ENCODE measurements around the gene MED13.
"Not testable (repeated sequence)": the region's sequence is repeated elsewhere in the genome, so short reads cannot be mapped to it uniquely, and the experiment has no call there.

Gene MED13

DNA sequence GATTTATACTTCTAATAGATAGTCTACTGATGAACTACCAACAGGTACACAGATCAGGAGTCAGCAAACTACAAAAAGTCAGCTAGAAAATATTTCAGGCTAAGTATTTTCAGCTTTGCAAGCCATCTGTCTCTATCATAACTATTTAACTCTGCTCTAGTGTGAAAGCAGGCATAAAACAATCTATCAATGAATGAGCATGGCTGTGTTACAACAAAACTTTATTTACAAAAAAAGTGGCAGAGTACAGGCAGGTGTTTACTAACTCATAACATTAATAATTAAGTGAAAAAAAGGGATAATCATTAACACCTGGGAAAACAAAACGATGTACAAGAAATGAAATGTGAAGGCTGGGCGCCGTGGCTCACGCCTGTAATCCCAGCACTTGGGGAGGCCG lies 15.8 kb downstream of the MED13 start:
- DNase-seq = no peak

DNA sequence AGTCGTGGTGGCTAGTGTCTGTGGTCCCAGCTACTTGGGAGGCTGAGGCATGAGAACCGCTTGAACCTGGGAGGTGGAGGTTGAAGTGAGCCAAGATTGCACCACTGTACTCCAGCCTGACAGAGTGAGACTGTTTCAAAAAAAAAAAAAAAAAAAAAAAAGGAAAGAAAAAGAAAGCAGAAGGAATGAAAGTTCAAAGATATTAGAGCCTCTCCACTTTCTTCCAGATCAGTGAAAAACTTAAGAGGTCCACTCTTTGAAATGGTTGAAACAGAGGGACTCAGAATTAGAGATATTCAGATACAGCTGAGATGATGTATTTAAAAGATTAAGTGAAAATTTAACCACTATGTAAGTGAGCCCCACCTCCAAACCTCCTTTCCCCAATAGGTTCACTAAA lies 16.8 kb downstream of the MED13 start:
- DNase-seq = no peak

GRCh38 chr17:62045517-62045916 lies 19.6 kb downstream of the MED13 start:
- no peak for DNase-seq

- DNase-seq = no peak
These were observed 20.0 kb downstream of the MED13 start for GRCh38 chr17:62045109-62045508.

- DNase-seq = no peak
These were observed 21.5 kb downstream of the MED13 start for GRCh38 chr17:62043602-62044001.

GRCh38 chr17:62043140-62043539 lies 21.9 kb downstream of the MED13 start:
- no peak for DNase-seq

DNA sequence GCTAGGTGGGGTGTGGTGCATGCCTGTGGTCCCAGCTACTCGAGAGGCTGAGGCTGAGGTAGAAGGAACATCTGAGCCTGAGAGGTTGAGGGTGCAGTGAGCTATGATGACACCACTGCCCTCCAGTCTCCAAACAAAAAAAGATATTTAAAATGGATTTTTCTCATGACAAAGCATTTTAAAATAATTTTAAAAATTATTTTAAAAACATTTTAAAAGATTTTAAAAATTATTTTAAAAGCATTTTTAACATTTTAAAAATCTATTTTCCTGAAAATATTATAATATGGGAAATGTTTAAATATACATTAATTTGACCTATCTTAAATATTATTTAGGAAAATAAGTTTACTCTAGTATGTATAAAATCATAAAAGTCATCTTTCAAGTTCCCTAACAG lies 26.8 kb downstream of the MED13 start:
- DNase-seq = no peak

- no peak for DNase-seq
These were observed 31.8 kb downstream of the MED13 start for GRCh38 chr17:62033317-62033716.

- DNase-seq = no peak
These were observed 32.6 kb downstream of the MED13 start for GRCh38 chr17:62032480-62032879.

DNA sequence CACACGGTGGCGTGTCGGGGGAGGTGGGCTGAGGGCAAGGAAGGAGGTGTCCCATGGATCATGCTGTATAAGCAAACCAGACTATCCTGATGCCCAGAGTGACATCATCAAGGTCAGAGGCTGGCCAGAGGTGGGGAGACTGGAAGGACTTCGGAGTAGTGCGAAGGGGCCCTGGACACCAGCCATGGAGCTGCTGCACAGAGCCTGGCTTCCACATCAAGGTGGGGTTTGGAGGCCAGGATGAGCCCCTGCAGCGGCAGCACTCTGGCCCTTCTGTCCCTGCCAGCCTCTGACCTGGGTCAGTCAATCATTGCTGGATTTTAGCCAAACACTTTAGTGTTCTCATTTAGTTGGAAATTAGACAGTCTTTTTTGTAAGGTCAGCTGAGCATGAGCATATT lies 34.8 kb downstream of the MED13 start:
- no peak for DNase-seq

DNA sequence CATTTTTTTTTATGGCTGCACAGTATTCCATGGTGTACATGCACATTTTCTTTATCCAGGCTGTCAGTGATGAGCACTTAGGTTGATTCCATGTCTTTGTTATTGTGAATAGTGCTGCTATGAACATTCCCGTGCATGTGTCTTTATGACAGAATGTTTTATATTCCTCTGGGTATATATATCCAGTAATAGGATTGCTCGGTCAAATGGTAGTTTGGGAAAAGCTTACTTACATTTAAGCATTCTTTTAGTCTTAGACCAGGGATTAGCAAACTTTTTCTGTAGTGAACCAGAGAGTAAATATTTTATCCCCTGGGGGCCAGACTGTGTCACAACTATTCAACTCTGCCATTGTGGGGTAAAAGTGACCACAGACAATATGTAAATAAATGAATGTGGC lies 40.2 kb downstream of the MED13 start:
- DNase-seq = no peak

- DNase-seq = no peak
These were observed 47.2 kb downstream of the MED13 start for GRCh38 chr17:62017912-62018311.

DNA sequence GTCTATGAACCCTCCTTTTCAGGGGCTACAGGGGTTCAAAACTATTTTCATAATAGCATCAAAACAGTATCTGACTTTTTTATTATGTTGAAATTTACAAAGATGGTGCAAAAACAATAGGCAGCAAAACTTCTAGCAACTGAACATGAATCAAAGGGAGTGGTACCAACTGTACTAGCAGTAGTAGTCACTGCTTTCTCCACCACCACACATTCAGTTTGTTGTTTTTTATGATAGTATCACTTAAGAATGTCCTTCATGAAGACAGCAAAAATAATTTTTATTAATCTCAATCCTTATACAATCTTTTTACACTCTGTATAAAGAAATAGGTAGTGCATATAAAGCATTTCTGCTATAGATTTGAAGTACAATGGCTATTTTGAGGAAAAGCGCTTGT lies 47.6 kb downstream of the MED13 start:
- DNase-seq = no peak

DNA sequence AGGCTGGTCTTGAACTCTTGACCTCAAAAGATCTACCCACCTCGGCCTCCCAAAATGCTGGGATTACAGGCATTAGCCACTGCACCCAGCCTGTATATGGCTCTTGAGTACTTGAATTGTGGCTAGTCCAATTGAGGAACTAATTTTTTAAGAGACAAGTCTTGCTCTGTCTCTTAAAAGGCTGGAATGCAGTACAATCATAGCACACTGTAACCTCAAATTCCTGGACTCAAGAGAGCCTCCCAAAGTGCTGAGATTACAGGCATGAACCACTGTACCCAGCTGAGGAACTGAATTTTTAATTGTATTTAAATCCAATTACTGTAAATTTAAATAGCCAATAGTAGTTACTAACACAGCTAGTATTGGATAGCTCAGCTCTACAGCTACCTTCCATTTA lies 50.6 kb downstream of the MED13 start:
- no peak for DNase-seq

DNA sequence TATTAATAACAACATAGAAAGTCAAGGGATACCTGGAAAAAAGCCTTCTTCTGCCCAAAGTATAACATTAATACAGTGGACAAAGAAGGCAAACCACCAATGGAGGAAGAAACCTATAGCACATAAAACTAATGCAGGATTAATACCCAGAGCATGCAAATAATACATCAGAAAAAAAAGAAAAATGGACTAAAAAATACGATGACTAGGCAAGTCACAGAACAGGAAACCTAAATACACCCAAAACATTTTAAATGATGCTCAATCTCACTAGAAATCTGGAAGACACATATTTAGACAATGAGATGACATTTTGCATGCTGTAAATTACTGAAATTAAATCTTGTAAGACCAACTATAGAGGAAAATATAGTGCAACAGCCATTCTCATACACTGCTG lies 55.9 kb downstream of the MED13 start:
- no peak for DNase-seq

GRCh38 chr17:62008294-62008693 lies 56.8 kb downstream of the MED13 start:
- no peak for DNase-seq

GRCh38 chr17:62004388-62004787 lies 60.7 kb downstream of the MED13 start:
- no peak for DNase-seq

DNA sequence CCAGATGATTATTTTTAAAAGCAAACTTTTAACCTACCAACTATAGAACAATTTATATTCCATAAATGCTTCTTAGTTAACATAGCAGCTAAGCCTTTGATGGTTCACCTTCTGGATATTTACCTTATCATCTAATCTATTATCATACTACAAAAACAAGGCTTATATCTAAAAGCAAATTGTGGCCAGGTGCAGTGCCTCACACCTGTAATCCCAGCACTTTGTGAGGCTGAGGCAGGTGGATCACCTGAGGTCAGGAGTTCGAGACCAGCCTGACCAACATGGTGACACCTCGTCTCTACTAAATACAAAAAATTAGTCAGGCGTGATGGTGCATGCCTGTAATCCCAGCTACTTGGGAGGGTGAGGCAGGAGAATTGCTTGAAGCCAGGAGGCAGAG lies 61.9 kb downstream of the MED13 start:
- not testable (repeated sequence) for DNase-seq

GRCh38 chr17:62001105-62001504 lies 64.0 kb downstream of the MED13 start:
- DNase-seq = no peak

- DNase-seq = no peak
These were observed 64.9 kb downstream of the MED13 start for GRCh38 chr17:62000186-62000585.

DNA sequence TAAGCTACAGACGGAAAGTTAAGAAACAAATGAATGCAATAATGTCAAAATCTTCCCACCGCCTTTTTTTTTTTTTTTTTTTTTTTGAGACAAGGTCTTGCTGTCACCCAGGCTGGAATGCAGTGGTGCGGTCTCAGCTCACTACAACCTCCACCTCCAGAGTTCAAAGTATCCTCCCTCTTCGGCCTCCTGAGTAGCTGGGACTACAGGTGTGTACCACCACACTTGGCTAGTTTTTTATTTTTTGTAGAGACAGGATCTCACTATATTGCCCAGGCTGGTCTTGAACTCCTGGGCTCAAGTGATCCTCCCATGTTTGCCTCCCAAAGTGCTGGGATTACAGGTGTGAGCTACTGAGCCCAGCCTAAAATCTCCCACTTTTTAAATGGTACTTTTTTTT lies 66.5 kb downstream of the MED13 start:
- DNase-seq = not testable (repeated sequence)

DNA sequence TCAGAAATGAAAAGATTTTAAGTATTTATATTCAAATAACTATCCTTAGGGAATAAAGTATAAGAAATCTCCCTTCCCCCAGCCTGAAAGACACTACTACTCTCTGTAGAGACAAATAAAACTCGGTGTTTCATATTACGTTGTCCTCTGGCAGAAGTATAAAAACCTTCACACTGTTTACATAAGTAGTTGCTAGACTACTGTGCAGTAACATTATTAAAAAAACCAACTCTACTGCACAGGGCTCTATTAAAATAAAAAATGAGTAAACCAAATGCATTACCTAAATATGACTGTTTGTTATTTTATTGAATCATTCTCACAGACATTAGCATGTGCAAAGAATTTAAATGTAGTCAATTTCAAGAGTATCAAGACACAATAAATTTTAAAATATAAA lies 67.4 kb downstream of the MED13 start:
- no peak for DNase-seq

DNA sequence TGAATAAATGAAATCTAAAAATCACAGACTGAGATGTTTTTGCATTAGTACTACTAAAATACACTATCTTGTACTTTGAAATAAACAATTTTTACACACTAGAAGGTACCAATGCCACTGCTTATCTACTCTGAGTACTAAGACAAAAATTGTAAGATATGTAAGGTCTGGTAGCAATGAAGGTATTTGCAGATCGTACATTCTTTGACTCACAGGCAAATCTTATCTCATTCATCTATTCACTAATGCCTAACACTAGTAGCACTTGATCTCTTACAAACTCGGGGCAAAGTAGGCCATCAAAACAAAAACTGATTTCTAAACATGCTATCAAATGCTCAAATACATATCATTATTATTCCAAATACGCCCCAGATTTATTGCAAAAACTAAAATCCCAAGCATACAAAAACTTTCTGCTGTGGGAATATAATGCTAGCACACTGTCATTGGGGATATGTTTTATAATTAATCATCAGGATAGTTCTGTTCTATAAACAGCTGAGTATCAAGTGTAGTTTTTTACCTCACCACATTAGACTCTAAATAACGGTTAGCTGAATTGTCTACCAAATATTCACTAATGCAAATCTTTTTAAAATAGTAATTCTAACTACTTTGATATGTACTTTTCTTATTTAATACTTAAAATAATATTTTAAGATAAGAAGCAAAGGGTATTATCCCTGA lies 68.0 kb downstream of the MED13 start:
- no peak for DNase-seq

DNA sequence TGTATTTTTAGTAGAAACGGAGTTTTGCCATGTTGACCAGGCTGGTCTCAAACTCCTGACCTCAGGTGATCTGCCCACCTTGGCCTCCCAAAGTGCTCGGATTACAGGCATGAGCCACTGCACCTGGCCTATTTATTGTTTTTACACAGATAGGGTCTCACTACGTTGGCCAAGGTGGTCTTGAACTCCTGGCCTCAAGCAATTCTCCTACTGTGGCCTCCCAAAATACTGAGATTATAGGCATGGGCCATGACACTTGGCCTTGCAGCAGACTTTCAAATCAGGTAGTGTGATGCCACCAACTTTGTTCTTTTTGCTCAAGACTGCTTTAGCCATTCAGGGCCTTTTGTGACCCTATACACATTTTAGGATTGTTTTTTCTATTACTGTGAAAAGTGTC lies 75.6 kb downstream of the MED13 start:
- DNase-seq = no peak

DNA sequence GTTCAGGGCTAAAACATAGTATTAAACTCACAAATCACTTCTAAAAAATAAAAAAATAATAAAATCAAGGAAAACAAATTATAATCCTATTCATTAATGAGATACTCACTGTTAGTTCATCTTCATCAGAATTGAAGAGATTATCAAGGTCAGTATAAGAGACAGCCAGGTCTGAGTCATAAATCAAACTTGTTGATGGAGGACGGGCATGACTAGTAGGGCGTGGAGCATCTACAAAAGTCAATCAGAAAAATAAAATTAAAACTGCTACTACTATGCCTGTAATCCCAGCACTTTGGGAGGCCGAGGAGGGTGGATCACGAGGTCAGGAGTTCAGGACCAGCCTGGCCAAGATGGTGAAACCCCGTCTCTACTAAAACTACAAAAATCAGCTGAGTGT lies 78.2 kb downstream of the MED13 start:
- no peak for DNase-seq

GRCh38 chr17:61984821-61985220 lies 80.3 kb downstream of the MED13 start:
- no peak for DNase-seq
